GM12875 (cell line): ENCODE results near the gene ANKS1A.

Experiments used
- H3K4me3 ChIP-seq: one replicate; pipeline ENCODE4 v1.5.1; 2011; ENCODE audit warnings: low read depth, low read length, control low read depth
- TF ChIP-seq, protein P1 (sequence below): IDR thresholded peaks from 2 replicates; pipeline ENCODE4 v1.5.1; 2011; ENCODE audit warnings: low read depth, mild to moderate bottlenecking, control low read depth, inconsistent platforms, low read length, moderate library complexity, borderline replicate concordance; ENCODE audit not compliant: insufficient read depth

Gene ANKS1A

DNA sequence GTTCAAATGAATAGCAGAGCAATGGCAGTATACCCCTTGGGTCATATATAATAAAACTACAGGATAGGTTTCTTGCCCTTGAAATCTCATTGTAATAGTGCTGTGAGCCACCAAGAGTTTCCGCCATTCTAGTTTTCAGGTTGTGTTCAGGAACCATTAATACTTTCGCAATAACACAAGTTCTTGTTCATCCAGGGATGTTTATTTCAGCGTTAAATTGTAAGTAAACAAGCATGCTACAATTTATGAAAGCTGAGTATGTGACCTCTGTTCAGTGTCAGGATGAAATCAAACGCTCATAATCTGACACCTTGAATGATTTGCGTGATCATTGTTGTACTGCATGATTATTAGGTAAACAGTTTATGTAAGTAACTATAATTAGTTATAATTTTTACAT lies 22.8 kb downstream of the ANKS1A start:
- H3K4me3 ChIP-seq = no peak overlapping the region
- TF ChIP-seq, protein P1, sequence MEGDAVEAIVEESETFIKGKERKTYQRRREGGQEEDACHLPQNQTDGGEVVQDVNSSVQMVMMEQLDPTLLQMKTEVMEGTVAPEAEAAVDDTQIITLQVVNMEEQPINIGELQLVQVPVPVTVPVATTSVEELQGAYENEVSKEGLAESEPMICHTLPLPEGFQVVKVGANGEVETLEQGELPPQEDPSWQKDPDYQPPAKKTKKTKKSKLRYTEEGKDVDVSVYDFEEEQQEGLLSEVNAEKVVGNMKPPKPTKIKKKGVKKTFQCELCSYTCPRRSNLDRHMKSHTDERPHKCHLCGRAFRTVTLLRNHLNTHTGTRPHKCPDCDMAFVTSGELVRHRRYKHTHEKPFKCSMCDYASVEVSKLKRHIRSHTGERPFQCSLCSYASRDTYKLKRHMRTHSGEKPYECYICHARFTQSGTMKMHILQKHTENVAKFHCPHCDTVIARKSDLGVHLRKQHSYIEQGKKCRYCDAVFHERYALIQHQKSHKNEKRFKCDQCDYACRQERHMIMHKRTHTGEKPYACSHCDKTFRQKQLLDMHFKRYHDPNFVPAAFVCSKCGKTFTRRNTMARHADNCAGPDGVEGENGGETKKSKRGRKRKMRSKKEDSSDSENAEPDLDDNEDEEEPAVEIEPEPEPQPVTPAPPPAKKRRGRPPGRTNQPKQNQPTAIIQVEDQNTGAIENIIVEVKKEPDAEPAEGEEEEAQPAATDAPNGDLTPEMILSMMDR = no peak

DNA sequence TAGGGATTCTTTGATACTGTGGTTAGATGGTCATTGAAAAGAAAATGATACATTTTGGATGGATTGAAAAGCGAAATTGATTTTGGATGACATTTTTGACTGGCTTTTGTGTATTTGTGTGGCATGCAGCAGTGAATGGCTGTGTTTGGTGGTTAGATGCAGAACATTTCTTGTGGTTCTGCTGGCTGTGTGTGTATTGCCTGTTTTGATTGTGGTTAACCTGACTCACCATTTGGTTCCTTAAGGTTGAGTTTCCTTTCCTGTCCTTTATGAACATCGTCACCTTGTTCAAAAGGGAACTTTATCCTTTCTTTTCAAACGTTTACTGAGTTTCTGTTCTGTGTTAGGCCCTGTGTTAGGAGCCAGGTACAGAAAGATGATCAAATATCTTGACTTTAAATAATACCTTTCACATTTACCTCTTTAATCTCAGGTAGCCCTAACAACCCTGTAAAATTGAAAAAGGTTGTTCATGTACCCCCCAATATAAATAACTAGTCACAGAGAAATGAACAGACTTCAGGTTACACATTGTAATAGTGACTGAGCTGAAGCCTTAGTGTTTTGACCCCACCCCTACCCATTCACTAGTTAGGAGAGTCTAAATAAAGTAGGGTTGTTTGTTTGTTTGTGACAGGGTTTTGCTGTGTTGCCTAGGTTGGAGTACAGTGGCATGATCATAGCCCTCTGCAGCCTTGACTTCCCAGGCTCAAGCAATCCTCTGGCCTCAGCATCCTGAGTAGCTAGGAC lies 23.8 kb downstream of the ANKS1A start:
- TF ChIP-seq, protein P1 = no peak
- H3K4me3 ChIP-seq = no peak overlapping the region

DNA sequence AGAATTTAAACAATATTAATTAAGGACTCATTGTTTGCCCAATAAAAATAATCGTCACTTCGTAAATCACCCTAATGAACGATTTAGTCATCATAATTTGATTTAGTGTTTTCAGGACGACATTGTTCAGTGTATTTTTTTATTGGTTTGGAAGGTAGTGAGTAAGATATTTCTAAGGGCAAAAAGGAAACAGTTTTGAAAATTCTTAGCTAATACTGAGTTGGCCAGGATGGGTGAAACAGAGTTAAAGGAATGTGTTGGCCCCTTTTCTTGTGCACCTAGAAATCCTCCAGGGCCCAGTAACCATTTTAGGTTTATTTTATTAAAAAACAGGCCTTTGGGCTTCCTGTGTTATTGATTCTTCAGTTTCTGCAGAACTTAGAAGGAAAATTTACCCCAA lies 25.3 kb downstream of the ANKS1A start:
- H3K4me3 ChIP-seq = no peak overlapping the region
- TF ChIP-seq, protein P1 = no peak

DNA sequence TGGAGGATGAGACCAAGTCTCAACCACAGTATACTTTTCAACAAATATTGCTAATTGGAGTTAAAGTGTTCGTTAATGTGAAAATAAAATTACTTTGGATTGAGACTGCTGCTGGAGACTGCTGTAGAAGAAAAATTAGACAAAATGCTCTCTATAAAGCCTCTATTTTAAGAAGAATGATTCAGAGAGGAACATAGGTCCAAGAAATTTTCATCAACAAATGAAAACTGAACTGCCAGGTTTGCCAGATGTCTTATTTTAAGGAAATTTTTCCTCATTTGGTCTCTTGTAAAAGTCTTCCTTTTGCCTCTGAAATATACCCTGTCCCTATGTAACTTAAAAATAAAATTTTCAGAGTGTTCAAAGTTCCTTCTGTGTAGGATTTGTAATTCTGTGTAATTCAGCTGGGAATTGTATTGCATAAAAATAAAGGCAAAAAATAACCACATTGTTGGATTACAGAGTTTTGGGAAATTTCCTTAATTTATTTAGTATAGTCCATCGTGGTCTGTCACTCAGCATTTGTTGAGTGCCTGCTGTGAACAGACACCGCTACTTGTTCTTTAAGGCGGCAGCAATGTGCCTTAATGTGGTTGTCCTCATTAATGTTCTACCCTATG lies 27.4 kb downstream of the ANKS1A start:
- TF ChIP-seq, protein P1 = no peak
- no peak overlapping the region for H3K4me3 ChIP-seq

DNA sequence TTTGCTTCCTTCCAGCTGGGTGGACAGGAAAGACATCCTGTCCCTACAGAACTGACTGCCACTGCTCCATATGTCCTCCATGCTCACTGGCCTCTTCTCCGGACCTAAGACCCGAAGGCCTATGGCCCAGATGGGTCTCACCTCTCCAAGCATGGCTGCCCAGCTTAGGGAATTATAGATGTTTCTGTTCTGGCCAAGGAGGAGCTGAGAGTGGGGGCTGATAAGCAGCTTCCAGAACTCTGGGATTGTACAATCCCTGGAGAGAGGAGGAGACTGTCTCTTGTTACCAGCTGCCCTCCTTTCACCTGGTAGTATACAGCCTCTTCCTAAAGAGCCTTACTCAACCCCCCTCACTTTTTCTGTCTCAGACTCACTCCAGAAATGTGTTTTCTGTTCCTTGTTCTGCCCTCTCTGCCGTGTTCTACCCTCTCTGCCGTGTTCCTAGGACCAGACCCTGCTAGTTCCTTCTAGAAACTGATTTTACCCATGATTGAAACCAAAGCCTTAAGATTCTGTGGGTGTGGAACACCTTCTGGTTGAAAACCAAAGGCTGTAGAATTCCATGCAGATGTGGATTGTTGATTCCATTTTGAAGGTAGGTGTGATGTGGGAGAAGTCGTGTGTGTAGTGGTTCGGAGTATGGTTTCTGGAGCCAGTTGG lies 28.7 kb downstream of the ANKS1A start:
- H3K4me3 ChIP-seq = no peak overlapping the region
- TF ChIP-seq, protein P1 = no peak

DNA sequence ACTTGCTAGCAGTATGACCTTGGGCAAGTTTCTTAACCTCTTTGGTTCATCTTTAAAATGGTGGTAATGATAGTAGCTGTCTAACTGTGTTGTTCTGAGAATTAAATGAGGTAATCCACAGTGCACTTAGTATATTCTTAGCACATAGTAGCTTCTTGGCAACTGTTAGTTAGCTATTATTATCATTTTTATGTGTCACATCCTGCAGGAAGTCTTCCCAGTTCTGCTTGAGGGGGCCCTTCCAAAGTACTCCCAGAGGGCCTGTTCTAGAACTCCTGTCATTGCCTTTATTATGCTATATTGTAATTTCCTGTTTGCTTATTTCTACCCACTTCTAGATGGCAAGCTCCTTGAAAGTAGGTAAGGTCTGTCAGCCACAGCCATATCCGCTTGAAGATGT lies 30.6 kb downstream of the ANKS1A start:
- H3K4me3 ChIP-seq = no peak overlapping the region
- TF ChIP-seq, protein P1 = no peak
